Activated CD4-positive, alpha-beta memory T cell treated with anti-CD3 and anti-CD28 coated beads for 36 hours (primary cell): Measurements from ENCODE around the gene CYB5B. TPM values are rescaled to one million over a fixed set of nuclear protein-coding genes. Genes with fewer than 3 reads are reported as not detected.

Experiments
- CTCF ChIA-PET: fragments of 350-600 bp; sonication (Branson Sonifier 250); formaldehyde crosslinking; loops from one replicate; lab custom pipeline; 2021; ENCODE audit warnings: antibody characterized with exemption, inconsistent platforms; lab: Charles Lee
- POLR2A ChIA-PET: fragments of 350-600 bp; sonication (Branson Sonifier 250); formaldehyde crosslinking; loops from one replicate; lab custom pipeline; 2021; ENCODE audit warnings: antibody characterized with exemption; lab: Charles Lee
- DNase-seq: peaks from one replicate; pipeline ENCODE4 v3.0.0-alpha.2; 2020
- H3K27ac Mint-ChIP-seq: one replicate; pipeline ENCODE4 v1.8.0; 2021; ENCODE audit warnings: mixed read lengths
- H3K27me3 Mint-ChIP-seq: one replicate; pipeline ENCODE4 v1.8.0; 2021; ENCODE audit warnings: mixed read lengths
- H3K36me3 Mint-ChIP-seq: one replicate; pipeline ENCODE4 v1.8.0; 2021; ENCODE audit warnings: mixed read lengths
- H3K4me1 Mint-ChIP-seq: one replicate; pipeline ENCODE4 v1.8.0; 2021; ENCODE audit warnings: low read depth, mixed read lengths
- H3K4me3 Mint-ChIP-seq: one replicate; pipeline ENCODE4 v1.8.0; 2021; ENCODE audit warnings: mild to moderate bottlenecking, mixed read lengths
- H3K9me3 Mint-ChIP-seq: one replicate; pipeline ENCODE4 v1.8.0; 2021; ENCODE audit warnings: mixed read lengths
- intact Hi-C: fragments of 100-400 bp; cut with micrococcal nuclease; formaldehyde crosslinking; loops from one replicate; pipeline ENCODE4 v1.15.1; 2023
- total RNA-seq, 2 experiments: library from RNA; stranded (reverse); gene quantifications; one replicate each; pipeline ENCODE4 v1.2.3, GENCODE V29; 2021

Gene CYB5B, protein sequence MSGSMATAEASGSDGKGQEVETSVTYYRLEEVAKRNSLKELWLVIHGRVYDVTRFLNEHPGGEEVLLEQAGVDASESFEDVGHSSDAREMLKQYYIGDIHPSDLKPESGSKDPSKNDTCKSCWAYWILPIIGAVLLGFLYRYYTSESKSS
- total RNA-seq = 100 to 1,000 TPM; 147 to 152 TPM

DNA sequence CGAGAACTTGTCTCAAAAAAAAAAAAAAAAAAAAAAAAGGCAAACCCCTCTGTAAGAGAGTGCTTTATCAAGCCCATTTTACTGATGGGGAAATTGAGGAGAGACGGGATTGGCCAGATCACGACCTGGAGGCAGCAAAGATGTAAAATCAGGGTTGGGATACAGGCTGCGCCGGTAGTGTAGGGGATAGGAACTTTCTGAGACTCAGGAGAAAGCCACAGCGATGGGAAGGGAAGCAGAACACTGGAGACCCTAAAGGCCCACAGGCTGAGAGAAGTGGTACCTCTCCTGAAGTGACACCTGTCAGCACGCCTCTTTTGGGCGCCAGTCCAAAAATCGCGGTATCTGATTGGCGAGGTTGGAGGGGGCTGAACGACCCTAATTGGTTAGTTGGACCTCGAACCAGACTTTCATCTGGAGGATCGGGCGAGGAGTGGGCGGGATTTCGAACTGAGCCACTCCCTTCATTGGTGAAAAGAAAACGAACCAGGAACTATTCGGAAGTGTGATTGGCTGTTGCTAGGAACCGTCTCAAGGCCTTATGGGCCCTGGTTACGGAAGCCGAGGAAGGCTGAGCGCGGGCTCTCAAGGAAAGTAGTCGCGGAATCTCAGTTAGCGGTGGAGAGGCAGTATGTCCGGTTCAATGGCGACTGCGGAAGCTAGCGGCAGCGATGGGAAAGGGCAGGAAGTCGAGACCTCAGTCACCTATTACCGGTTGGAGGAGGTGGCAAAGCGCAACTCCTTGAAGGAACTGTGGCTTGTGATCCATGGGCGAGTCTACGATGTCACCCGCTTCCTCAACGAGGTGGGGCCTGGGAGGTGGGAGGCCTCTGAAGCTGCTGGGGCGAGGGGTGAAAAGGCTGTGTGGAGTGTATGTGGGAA lies at the start of gene CYB5B:
Gene CYB5B, plus strand, starts transcription at position 567 of the 882 bp plus-strand sequence. Its CDS starts 65 bp downstream, at position 632.
- H3K9me3 Mint-ChIP-seq = peaks cover 11% of the 10 kb centered on the region
- H3K4me3 Mint-ChIP-seq = peak within 1 kb of the TSS; percentile 98
- POLR2A ChIA-PET = interaction anchor here (0.6 to 2.0 kb wide), 8 partner anchors 10 to 168 kb away, joined by 3 to 10 read pairs (median 5); no protein-coding TSS in a partner anchor
- CTCF ChIA-PET = interaction anchor here (0.6 to 1.5 kb wide), 3 partner anchors 28 to 140 kb away, joined by 3 to 8 read pairs (median 5); no protein-coding TSS in a partner anchor
- H3K27me3 Mint-ChIP-seq = no peaks in the 10 kb centered on the region
- H3K27ac Mint-ChIP-seq = peak within 1 kb of the TSS; percentile 96
- DNase-seq = peak; percentile 98
- H3K36me3 Mint-ChIP-seq = peaks cover 33% of the 10 kb centered on the region
- intact Hi-C loops = loop anchor here (1.0 to 2.0 kb wide), 6 partner anchors 15 to 302 kb away; partner anchors contain the start of genes NQO1 and TERF2
- peaks cover 40% of the 10 kb centered on the region for H3K4me1 Mint-ChIP-seq

DNA sequence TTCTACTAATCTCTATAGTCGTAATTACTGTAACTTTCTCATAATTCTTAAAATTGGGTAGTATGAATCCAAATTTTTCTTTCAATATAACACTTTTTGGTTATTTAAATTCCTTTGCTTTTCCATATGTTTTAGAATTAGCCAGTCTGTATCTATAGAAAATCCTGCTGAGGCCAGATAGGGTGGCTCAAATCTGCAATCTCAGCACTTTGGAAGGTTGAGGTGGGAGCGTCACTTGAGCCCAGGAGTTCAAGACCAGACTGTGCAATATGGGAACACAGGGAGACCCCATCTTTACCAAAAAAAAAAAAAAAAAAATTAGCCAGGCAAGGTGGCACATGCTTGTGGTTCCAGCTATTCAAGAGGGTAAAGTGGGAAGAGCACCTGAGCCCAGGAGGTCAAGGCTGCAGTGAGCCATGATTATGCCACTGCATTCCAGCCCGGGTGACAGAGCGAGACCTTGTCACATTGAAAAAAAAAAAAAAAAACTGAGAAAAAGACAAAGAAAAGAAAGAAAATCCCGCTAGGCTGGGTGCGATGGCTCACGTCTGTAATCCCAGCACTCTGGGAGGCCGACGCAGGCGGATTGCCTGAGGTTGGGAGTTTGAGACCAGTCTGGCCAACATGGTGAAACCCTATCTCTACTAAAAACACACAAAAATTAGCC lies 47.9 kb upstream of the CYB5B start:
- intact Hi-C loops = no loop called here
- H3K36me3 Mint-ChIP-seq = peaks cover 35% of the 10 kb centered on the region
- ChIA-PET CTCF (interaction anchor here (0.7 kb wide), 1 partner anchor 20 kb away, joined by 3 read pairs; no protein-coding TSS in a partner anchor), POLR2A (interaction anchor here (0.8 kb wide), 1 partner anchor 10 kb away, joined by 3 read pairs; the partner anchor contains the start of gene TERF2)
- H3K4me1 Mint-ChIP-seq = peaks cover 28% of the 10 kb centered on the region
- H3K27ac Mint-ChIP-seq = no peak overlapping the region
- no peaks in the 10 kb centered on the region for H3K27me3 Mint-ChIP-seq
- H3K4me3 Mint-ChIP-seq = no peak overlapping the region
- DNase-seq = no peak
- no peaks in the 10 kb centered on the region for H3K9me3 Mint-ChIP-seq

DNA sequence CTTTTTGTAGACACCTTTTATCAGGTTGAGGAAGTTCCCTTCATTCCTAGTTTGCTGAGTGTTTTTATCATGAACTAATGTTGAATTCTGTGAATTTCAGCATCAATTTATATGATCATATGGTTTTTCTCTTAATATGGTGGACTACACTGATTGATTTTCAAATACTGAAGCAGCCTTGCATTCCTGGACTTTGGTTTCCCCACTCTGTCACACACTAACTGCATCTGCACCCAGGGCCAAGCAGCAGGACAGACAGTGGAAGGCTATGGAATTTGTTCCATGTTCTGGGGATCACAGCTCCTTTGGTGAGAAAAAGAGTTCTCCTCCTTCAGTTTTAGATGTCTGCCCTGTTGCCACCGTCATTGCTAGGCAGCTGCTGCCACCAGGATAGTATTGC lies 46.4 kb upstream of the CYB5B start:
- DNase-seq = no peak
- H3K27ac Mint-ChIP-seq = peak overlapping the region; percentile 65
- POLR2A ChIA-PET = no interaction called here
- H3K4me3 Mint-ChIP-seq = no peak overlapping the region
- CTCF ChIA-PET = interaction anchor here (0.6 to 2.2 kb wide), 3 partner anchors 18 to 603 kb away, joined by 3 to 14 read pairs (median 5); no protein-coding TSS in a partner anchor
- H3K36me3 Mint-ChIP-seq = peaks cover 38% of the 10 kb centered on the region
- no peaks in the 10 kb centered on the region for H3K9me3 Mint-ChIP-seq
- H3K27me3 Mint-ChIP-seq = no peaks in the 10 kb centered on the region
- intact Hi-C loops = no loop called here
- peaks cover 37% of the 10 kb centered on the region for H3K4me1 Mint-ChIP-seq

DNA sequence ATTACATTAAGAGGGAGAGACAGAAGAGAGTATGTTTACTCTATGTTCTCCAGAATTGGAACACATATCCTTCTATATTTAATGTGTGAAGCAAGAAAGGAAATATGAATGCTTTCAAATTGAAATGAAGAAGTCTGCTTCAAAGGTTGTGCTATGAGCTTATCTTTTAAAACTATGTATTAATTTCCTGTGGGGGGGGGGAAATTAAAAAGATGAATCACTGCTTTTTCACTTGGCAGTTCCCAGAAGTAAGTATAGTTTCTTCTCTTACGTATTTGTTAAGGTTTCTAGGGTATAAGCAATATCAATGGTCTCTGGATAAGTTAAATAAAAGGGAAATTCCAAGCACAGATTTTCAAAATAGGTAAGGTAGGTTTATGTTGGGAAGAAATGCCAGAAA lies 45.7 kb upstream of the CYB5B start:
- ChIA-PET CTCF (interaction anchor here (0.6 to 2.2 kb wide), 4 partner anchors 17 to 376 kb away, joined by 3 to 14 read pairs (median 5); partner anchors contain the start of gene NOB1), POLR2A (no interaction called here)
- DNase-seq = no peak
- H3K9me3 Mint-ChIP-seq = no peaks in the 10 kb centered on the region
- H3K4me3 Mint-ChIP-seq = no peak overlapping the region
- peaks cover 40% of the 10 kb centered on the region for H3K4me1 Mint-ChIP-seq
- H3K27me3 Mint-ChIP-seq = no peaks in the 10 kb centered on the region
- intact Hi-C loops = no loop called here
- peak overlapping the region; percentile 71 for H3K27ac Mint-ChIP-seq
- peaks cover 42% of the 10 kb centered on the region for H3K36me3 Mint-ChIP-seq

DNA sequence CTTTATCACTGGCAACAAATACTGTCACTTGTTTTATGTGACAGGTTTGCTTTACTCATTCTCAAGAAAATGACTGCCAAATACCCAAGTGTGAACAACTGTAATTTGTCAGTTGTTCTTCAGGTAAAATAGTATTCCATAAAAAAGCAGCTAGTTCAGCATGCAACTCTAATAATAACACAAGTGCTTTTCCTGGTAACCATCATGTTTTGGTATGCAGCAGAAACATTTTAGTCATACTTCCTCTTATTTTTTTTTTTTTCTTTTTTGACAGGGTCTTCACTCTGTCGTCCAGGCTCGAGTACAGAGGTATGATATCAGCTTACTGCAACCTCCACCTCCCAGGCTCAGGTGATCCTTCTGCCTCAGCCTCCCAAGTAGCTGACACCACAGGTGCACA lies 43.2 kb upstream of the CYB5B start:
- H3K27me3 Mint-ChIP-seq = no peaks in the 10 kb centered on the region
- ChIA-PET CTCF (interaction anchor here (2.0 kb wide), 1 partner anchor 15 kb away, joined by 6 read pairs; no protein-coding TSS in a partner anchor), POLR2A (interaction anchor here (0.7 to 0.8 kb wide), 2 partner anchors 15 to 260 kb away, joined by 3 read pairs; no protein-coding TSS in a partner anchor)
- peaks cover 53% of the 10 kb centered on the region for H3K4me1 Mint-ChIP-seq
- no peak overlapping the region for H3K4me3 Mint-ChIP-seq
- peaks cover 46% of the 10 kb centered on the region for H3K36me3 Mint-ChIP-seq
- intact Hi-C loops = loop anchor here (2.0 kb wide), 1 partner anchor 14 kb away; no protein-coding TSS in a partner anchor
- peak overlapping the region; percentile 38 for H3K27ac Mint-ChIP-seq
- DNase-seq = no peak
- no peaks in the 10 kb centered on the region for H3K9me3 Mint-ChIP-seq

DNA sequence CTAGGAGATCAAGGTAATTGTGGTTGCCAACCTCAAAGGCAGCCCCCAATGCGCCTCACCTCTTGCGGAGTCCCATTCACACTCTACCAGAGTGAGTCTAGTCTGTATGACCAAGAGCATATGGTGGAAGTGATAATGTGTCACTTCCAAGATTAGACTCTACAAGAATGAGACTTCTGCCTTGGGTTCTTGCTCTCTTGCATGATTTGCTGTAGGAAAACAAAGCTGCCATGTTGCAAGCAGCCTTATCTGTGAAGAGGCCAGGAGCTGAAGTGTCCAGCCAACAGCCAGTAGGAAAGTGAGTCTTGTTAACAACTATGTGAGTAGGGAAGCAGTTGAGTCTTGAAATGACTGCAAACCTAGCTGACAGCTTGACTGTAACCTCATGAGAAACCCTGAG lies 42.0 kb upstream of the CYB5B start:
- intact Hi-C loops = no loop called here
- Mint-ChIP-seq H3K4me1 (peaks cover 53% of the 10 kb centered on the region), H3K27ac (peak overlapping the region; percentile 65), H3K36me3 (peaks cover 43% of the 10 kb centered on the region), H3K4me3 (no peak overlapping the region), H3K9me3 (no peaks in the 10 kb centered on the region), H3K27me3 (no peaks in the 10 kb centered on the region)
- DNase-seq = no peak
- POLR2A ChIA-PET = interaction anchor here (3.1 kb wide), 1 partner anchor 372 kb away, joined by 10 read pairs; the partner anchor contains the start of gene NOB1
- CTCF ChIA-PET = interaction anchor here (2.0 kb wide), 1 partner anchor 14 kb away, joined by 6 read pairs; no protein-coding TSS in a partner anchor

DNA sequence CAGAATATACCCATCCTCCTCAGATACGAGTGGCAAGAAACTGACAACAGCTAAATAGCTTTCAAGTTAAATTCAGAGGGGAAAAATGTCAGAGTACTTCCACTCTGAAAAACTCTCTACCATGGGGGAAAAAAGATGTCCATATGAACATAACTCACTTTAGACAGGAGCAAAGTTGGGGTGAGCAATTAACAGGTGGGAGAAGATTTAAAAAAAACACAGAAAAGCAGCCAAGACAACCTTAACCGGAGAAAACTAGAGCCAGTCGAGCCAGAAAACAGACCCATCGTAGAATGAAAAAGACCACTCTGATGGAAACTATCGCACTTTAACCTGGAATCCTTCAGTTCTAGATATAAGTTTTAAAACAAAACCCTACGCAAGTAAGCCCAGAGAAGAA lies 39.4 kb upstream of the CYB5B start:
- intact Hi-C loops = loop anchor here (1.0 kb wide), 2 partner anchors 46 to 179 kb away; partner anchors contain the start of genes COG8 and NIP7
- peaks cover 32% of the 10 kb centered on the region for H3K4me1 Mint-ChIP-seq
- peak overlapping the region; percentile 93 for H3K4me3 Mint-ChIP-seq
- DNase-seq = no peak
- ChIA-PET CTCF (interaction anchor here (1.0 to 3.1 kb wide), 2 partner anchors 11 to 45 kb away, joined by 5 to 17 read pairs; no protein-coding TSS in a partner anchor), POLR2A (interaction anchor here (2.1 to 3.1 kb wide), 2 partner anchors 45 to 369 kb away, joined by 8 to 10 read pairs; partner anchors contain the start of genes COG8, NIP7 and NOB1)
- H3K36me3 Mint-ChIP-seq = peaks cover 26% of the 10 kb centered on the region
- H3K27me3 Mint-ChIP-seq = no peaks in the 10 kb centered on the region
- no peaks in the 10 kb centered on the region for H3K9me3 Mint-ChIP-seq
- peak overlapping the region; percentile 92 for H3K27ac Mint-ChIP-seq

DNA sequence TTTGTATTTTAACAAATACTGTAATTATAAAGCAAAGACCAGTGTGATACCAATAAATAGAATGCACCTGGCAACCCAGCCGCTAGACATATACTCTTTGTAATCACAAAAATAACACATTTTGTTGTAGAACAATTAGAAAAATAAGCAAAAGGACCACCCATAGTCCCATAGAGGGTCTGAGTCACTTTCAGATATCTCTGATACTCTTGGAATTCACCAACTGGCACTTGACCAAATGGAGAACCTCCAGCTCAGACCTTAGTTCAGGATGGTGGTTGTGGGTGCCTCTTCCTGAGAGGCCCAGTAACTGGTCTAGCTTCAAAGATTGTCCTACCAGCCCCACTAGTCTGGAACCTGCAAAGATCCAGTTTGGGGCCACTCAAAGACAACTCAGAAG lies 37.8 kb upstream of the CYB5B start:
- Mint-ChIP-seq H3K27ac (no peak overlapping the region), H3K27me3 (no peaks in the 10 kb centered on the region), H3K4me1 (peaks cover 28% of the 10 kb centered on the region), H3K9me3 (no peaks in the 10 kb centered on the region), H3K4me3 (peak overlapping the region; percentile 93), H3K36me3 (peaks cover 20% of the 10 kb centered on the region)
- ChIA-PET POLR2A (interaction anchor here (0.6 to 1.0 kb wide), 5 partner anchors 9 to 56 kb away, joined by 3 read pairs; partner anchors contain the start of gene PDF), CTCF (interaction anchor here (2.4 kb wide), 1 partner anchor 10 kb away, joined by 16 read pairs; no protein-coding TSS in a partner anchor)
- intact Hi-C loops = loop anchor here (1.0 kb wide), 1 partner anchor 38 kb away; the partner anchor contains the start of gene CYB5B
- no peak for DNase-seq

DNA sequence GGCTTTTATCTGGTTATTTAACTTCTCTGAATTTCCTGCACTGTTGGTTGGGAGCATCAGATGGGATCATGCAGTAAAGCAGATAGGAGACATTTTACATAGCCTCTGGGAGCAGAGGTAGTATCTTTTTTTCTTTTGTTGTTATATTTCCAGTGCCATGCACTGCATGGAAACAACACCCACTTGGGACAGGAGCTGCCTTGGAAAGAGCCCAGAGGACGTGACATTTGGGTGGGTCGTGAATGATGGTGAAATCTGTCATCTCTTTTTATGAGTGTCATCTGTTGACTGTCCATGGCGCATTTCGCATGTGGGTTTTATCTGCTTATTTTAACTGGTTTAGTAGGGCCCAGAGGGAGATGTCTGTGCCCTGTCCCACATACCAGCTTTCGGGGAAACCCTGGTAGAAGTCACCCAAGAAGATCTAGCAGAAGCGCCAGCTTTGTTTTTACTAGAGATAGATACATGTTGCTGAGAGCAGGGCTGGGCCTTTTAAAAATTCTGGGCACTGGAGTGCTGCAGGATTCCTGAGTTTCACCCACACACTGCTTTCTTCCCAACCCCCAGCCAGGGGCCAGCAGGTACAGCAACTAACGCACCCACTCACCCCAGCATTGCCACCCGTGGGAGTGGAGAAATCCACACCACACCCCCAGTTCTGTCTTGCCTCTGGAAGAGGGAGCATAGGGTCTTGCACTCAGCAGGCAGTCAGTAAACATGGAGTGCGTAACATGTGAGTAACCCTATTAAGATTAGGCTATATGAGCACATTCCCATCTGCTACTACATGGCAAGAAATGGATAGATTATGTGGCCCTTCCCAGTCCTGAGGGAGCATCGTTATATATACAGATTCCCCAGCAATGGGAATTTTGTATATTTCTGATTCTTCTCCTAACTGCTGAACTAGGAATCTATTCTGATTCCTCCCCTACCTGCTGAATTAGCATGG lies 30.2 kb upstream of the CYB5B start:
- POLR2A ChIA-PET = no interaction called here
- no peak for DNase-seq
- intact Hi-C loops = no loop called here
- H3K9me3 Mint-ChIP-seq = no peaks in the 10 kb centered on the region
- CTCF ChIA-PET = interaction anchor here (0.5 to 3.4 kb wide), 5 partner anchors 16 to 360 kb away, joined by 3 to 20 read pairs (median 5); partner anchors contain the start of gene NOB1
- H3K4me3 Mint-ChIP-seq = no peak overlapping the region
- H3K27me3 Mint-ChIP-seq = peaks cover 2% of the 10 kb centered on the region
- H3K27ac Mint-ChIP-seq = no peak overlapping the region
- H3K36me3 Mint-ChIP-seq = no peaks in the 10 kb centered on the region
- peaks cover 11% of the 10 kb centered on the region for H3K4me1 Mint-ChIP-seq

DNA sequence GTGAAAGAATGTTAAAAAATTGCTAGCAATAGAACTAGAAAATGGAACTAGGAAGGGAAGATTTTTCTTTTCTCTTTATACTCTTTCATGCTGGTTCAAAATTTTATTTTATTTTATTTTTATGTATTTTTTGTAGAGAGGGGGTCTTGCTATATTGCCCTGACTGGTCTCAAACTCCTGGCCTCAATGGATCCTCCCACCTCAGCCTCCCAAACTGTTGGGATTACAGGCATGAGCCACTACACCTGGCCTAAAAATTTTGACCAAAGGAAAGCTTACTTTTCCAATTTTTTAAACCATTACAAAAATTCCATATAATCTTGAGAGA lies 28.6 kb upstream of the CYB5B start:
- Mint-ChIP-seq H3K36me3 (no peaks in the 10 kb centered on the region), H3K27me3 (peaks cover 2% of the 10 kb centered on the region), H3K27ac (peak overlapping the region; percentile 58), H3K9me3 (no peaks in the 10 kb centered on the region), H3K4me3 (no peak overlapping the region), H3K4me1 (peaks cover 11% of the 10 kb centered on the region)
- CTCF ChIA-PET = interaction anchor here (0.7 to 3.4 kb wide), 58 partner anchors 8 to 360 kb away, joined by 3 to 29 read pairs (median 5); partner anchors contain the start of genes CYB5B, NFAT5, NIP7 and NOB1
- POLR2A ChIA-PET = interaction anchor here (0.7 to 1.2 kb wide), 3 partner anchors 10 to 358 kb away, joined by 3 to 6 read pairs (median 3); partner anchors contain the start of gene NQO1
- intact Hi-C loops = loop anchor here (1.0 to 5.0 kb wide), 4 partner anchors 41 to 359 kb away; no protein-coding TSS in a partner anchor
- DNase-seq = no peak
